Type B pancreatic cell (in vitro differentiated cells): ENCODE data around the gene HDDC3. TPM values are rescaled to one million over a fixed set of nuclear protein-coding genes. Genes with fewer than 3 reads are reported as not detected.

Experiments
- DNase-seq: peaks from one replicate; pipeline ENCODE4 v3.0.0; 2021; ENCODE audit warnings: mixed read lengths; ENCODE audit not compliant: unreplicated experiment; ENCODE audit errors: extremely low spot score
- H3K27ac Mint-ChIP-seq: 2 replicates; pipeline ENCODE4 v1.8.0; 2021; ENCODE audit warnings: mild to moderate bottlenecking, mixed read lengths
- H3K27me3 Mint-ChIP-seq: 2 replicates; pipeline ENCODE4 v1.8.0; 2021; ENCODE audit warnings: mixed read lengths
- H3K36me3 Mint-ChIP-seq: 2 replicates; pipeline ENCODE4 v1.8.0; 2021; ENCODE audit warnings: mixed read lengths
- H3K4me1 Mint-ChIP-seq: one replicate; pipeline ENCODE4 v1.8.0; 2021; ENCODE audit warnings: mixed read lengths; ENCODE audit not compliant: unreplicated experiment
- H3K4me3 Mint-ChIP-seq: 2 replicates; pipeline ENCODE4 v1.8.0; 2021; ENCODE audit warnings: mild to moderate bottlenecking, mixed read lengths
- H3K9me3 Mint-ChIP-seq: 2 replicates; pipeline ENCODE4 v1.8.0; 2021; ENCODE audit warnings: mixed read lengths
- total RNA-seq: library from RNA; stranded (reverse); gene quantifications from 2 replicates; pipeline ENCODE4 v1.2.1, GENCODE V29; 2021; ENCODE audit warnings: low replicate concordance
- TF ChIP-seq, protein P1 (sequence below): fragments of 200-600 bp; sonication (generic); conservative IDR thresholded peaks from 2 replicates; pipeline ENCODE4 v1.5.0; 2021; ENCODE audit warnings: antibody characterized with exemption, mild to moderate bottlenecking

HDDC3 gene
- total RNA-seq, 1 donor from 2014 or later, result 16.8 TPM

DNA sequence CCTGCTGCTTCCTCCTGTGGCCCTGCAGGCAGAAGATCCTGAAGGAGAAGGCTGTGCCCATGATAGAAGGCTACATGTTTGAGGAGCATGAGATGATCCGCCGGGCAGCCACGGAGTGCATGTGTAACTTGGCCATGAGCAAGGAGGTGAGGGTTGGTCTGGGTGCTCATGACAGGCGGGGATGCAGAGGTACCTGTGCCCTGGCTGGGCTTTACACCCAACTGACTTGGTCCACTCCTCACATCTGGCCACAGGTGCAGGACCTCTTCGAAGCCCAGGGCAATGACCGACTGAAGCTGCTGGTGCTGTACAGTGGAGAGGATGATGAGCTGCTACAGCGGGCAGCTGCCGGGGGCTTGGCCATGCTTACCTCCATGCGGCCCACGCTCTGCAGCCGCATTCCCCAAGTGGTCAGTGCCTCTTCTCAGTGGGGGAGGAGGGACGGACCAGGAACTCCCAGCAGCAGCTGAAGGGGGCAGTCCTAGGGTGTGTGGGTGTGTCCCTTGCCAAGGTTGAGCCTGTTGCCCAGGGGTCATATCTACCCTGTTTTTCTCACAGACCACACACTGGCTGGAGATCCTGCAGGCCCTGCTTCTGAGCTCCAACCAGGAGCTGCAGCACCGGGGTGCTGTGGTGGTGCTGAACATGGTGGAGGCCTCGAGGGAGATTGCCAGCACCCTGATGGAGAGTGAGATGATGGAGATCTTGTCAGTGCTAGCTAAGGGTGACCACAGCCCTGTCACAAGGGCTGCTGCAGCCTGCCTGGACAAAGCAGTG lies 20.7 kb upstream of the HDDC3 start:
- Mint-ChIP-seq H3K4me3 (peak overlapping the region; percentile 55), H3K27ac (no peak overlapping the region), H3K27me3 (no peaks in the 10 kb centered on the region), H3K4me1 (peaks cover 8% of the 10 kb centered on the region), H3K9me3 (no peaks in the 10 kb centered on the region), H3K36me3 (peaks cover 4% of the 10 kb centered on the region)
- TF ChIP-seq, protein P1, sequence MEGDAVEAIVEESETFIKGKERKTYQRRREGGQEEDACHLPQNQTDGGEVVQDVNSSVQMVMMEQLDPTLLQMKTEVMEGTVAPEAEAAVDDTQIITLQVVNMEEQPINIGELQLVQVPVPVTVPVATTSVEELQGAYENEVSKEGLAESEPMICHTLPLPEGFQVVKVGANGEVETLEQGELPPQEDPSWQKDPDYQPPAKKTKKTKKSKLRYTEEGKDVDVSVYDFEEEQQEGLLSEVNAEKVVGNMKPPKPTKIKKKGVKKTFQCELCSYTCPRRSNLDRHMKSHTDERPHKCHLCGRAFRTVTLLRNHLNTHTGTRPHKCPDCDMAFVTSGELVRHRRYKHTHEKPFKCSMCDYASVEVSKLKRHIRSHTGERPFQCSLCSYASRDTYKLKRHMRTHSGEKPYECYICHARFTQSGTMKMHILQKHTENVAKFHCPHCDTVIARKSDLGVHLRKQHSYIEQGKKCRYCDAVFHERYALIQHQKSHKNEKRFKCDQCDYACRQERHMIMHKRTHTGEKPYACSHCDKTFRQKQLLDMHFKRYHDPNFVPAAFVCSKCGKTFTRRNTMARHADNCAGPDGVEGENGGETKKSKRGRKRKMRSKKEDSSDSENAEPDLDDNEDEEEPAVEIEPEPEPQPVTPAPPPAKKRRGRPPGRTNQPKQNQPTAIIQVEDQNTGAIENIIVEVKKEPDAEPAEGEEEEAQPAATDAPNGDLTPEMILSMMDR, result no peak
- no peak for DNase-seq

DNA sequence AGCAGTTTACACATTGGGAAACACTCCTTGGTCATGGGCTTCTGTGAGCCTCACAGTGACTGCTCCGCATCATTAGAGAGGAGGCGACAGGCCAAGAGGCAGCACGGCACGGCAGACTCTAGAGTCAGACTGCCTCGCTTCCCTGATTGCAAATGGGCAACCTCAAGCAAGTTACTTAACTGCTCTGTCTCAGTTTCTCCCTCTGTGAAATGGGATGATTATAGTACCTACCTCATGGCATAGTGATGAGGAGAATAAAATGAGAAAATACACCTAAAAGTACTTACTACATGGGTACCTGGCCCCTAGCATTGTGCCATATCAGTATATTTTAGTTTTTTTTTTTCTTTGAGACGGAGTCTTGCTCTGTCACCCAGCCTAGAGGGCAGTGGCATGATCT lies 18.3 kb upstream of the HDDC3 start:
- Mint-ChIP-seq H3K4me1 (peaks cover 1% of the 10 kb centered on the region), H3K36me3 (peaks cover 4% of the 10 kb centered on the region), H3K9me3 (no peaks in the 10 kb centered on the region), H3K4me3 (no peak overlapping the region), H3K27me3 (no peaks in the 10 kb centered on the region), H3K27ac (no peak overlapping the region)
- TF ChIP-seq, protein P1, result no peak
- DNase-seq, result no peak

DNA sequence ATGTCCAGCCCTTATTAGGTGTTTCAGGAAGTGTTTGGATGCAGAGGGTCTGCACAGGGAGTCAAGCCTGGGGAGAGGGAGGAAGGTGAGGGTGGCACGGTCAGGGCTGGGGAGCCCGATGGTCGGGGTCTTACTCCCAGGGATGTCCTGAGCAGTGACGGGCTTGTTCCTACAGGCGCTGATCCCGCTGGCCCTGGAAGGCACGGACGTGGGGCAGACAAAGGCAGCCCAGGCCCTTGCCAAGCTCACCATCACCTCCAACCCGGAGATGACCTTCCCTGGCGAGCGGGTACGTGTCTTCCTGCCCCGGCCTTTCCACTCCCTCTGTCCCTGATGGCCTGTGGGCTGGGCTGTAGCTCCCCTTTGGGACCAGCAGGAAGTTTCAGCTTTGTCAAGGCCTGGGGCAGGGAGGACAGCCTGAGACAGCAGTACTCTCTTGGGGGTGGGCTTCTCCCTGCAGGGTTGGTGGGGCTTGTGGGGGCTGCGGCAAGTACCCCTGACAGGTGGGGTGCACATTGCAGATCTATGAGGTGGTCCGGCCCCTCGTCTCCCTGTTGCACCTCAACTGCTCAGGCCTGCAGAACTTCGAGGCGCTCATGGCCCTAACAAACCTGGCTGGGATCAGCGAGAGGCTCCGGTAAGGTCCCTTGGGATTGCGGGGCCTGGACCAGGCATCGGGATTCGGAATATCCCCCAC lies 17.8 kb upstream of the HDDC3 start:
- peaks cover 4% of the 10 kb centered on the region for H3K36me3 Mint-ChIP-seq

DNA sequence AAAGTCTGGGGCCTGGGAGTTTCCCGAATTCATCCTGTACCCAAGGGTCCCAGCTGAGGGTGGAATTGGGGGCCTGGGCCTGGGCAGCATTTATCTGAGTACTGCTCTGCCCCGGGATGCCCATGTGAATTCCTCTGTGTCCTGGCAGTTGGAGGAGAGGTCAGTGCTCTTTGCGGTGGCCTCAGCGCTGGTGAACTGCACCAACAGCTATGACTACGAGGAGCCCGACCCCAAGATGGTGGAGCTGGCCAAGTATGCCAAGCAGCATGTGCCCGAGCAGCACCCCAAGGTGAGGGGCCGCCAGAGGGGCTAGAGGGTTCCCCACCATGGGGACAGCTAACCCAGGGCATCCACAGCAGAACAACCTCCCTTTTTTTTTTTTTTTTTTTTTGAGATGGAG lies 16.2 kb upstream of the HDDC3 start:
- Mint-ChIP-seq H3K27ac (no peak overlapping the region), H3K4me3 (no peak overlapping the region), H3K9me3 (no peaks in the 10 kb centered on the region), H3K36me3 (peaks cover 4% of the 10 kb centered on the region), H3K27me3 (no peaks in the 10 kb centered on the region), H3K4me1 (no peaks in the 10 kb centered on the region)
- no peak for DNase-seq
- TF ChIP-seq, protein P1, result no peak

More for the DNA sequence above, 17.8 kb upstream of the HDDC3 start:
- Mint-ChIP-seq H3K27ac (no peak overlapping the region), H3K4me1 (no peaks in the 10 kb centered on the region), H3K4me3 (no peak overlapping the region), H3K9me3 (no peaks in the 10 kb centered on the region), H3K27me3 (no peaks in the 10 kb centered on the region)
- DNase-seq, result no peak
- TF ChIP-seq, protein P1, result no peak

DNA sequence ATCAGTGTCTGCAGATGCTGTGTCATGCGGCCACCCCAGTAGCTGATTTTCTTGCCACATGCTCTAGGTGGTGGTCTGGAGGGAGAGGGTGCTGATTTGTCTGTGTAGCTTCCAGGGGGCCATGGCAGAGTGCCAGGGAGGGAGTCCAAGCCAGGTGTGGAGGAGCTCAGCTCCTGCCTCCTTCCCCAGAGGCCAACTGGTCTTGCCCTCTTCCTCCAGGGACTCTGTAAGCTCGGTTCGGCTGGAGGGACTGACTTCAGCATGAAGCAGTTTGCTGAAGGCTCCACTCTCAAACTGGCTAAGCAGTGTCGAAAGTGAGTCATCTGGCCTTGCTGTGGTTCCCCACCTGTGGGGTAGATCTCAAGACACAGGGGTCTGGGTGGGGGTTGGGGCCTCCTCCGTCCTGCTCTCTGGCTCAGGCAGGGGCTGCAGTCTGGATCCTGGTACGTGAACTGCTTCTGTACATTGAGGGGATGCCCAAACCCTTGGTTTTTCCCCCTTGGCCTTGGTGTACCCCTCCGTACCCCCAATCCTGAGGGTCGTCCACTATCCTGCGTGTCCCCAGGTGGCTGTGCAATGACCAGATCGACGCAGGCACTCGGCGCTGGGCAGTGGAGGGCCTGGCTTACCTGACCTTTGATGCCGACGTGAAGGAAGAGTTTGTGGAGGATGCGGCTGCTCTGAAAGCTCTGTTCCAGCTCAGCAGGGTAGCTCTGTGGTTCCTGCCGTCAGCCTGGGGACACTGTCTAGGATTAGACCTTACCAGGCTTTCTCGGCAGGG lies 15.4 kb upstream of the HDDC3 start:
- Mint-ChIP-seq H3K36me3 (peaks cover 4% of the 10 kb centered on the region), H3K27ac (no peak overlapping the region), H3K4me3 (no peak overlapping the region), H3K4me1 (no peaks in the 10 kb centered on the region), H3K9me3 (no peaks in the 10 kb centered on the region), H3K27me3 (no peaks in the 10 kb centered on the region)
- TF ChIP-seq, protein P1, result no peak
- DNase-seq, result no peak
